NCI-H2171 (cell line): Measurements from ENCODE around the gene NUP35.
"Not testable (repeated sequence)": the region's sequence is repeated elsewhere in the genome, so short reads cannot be mapped to it uniquely, and the experiment has no call there.

ENCODE experiments used
- DNase-seq: peaks from one replicate; lab custom pipeline; 2025; lab: John Stamatoyannopoulos, UW

The NUP35 gene

DNA sequence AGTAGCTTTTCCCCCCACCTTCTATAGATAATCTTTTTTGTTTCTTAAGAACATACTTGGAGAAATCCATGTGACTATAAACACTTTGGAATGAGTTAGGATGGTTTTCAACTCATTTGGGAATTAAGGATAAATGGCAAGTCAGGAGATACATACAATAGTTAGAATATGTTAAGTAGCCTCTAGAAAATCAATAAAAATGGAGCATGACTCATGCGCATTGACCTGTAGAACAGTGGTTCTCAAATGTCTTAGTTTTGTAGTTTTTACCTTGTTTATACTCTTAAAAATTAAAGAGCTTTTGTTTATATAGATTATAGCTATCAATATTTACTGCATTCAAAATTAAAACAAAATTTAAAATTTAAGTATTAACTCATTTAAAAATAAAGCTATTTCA, 24.7 kb downstream of the NUP35 start:
- DNase-seq, result no peak

DNA sequence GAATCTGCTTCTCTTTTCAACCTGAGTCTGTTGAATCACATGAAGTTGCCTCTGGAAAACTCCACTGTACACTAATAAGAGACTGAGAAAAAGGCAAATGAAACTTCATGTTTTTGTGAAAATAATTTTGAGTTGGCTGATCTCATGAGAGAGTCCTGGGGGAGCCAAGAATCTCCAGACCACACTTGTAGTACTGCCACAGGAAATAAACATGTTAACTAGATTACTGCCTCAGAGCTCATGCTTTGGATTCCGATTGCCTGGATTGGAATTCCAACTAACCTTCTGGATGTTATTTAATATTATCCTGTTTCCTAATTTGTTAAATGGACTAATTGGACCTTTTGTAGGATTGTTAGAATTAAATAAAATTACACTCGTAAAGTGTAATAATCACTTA, 25.2 kb downstream of the NUP35 start:
- DNase-seq, result no peak

DNA sequence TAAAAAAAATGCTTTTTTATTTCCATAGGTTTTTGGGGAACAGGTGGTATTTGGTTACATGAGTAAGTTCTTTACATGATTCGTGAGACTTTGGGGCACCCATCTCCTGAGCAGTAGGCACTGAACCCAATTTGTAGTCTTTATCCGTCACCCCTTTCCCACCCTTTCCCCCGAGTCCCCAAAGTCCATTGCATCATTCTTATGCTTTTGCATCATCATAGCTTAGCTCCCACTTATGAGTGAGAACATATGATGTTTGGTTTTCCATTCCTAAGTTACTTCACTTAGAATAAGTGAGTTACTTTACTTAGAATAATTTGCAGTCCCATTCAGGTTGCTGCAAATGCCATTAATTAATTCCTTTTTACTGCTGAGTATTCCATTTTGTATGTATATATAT, 28.0 kb downstream of the NUP35 start:
- not testable (repeated sequence) for DNase-seq

DNA sequence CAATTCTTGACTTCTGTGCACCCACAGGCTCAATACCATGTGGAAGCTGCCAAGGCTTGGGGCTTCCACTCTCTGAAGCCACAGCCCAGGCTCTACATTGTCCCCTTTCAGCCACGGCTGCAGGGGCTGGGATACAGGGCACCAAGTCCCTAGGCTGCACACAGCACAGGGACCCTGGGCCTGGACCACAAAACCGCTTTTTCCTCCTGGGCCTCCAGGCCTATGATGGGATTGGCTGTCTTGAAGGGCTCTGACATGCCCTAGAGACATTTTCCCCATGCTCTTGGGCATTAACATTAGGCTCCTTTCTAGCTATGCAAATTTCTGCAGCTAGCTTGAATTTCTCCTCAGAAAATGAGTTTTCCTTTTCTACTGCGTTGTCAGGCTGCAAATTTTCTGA, 29.7 kb downstream of the NUP35 start:
- DNase-seq, result no peak

GRCh38 chr2:183154772-183155171, 30.5 kb downstream of the NUP35 start:
- DNase-seq, result not testable (repeated sequence)

DNA sequence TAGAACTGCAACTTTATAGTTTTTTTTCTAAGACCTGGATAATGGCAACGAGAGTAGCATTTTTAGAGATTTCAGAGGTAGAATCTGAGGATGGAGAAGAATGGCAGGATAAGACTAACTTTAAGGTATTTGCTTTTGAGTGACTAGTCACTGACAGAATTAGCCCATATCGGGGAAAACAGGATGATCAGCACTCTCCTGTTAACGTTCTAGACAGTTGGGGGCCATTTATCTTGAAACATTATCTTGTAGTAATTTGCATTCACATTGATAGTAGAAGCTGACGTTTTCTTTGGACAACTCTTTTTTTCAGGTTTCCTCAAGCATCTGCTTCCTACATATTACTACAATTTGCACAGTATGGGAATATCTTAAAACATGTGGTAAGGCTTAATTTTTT, 32.9 kb downstream of the NUP35 start:
- DNase-seq, result no peak

GRCh38 chr2:183162362-183162761, 38.1 kb downstream of the NUP35 start:
- no peak for DNase-seq

- DNase-seq, result no peak
These were observed 39.8 kb downstream of the NUP35 start for GRCh38 chr2:183163821-183164649.

- no peak for DNase-seq
These were observed 40.4 kb downstream of the NUP35 start for GRCh38 chr2:183164650-183165015.

DNA sequence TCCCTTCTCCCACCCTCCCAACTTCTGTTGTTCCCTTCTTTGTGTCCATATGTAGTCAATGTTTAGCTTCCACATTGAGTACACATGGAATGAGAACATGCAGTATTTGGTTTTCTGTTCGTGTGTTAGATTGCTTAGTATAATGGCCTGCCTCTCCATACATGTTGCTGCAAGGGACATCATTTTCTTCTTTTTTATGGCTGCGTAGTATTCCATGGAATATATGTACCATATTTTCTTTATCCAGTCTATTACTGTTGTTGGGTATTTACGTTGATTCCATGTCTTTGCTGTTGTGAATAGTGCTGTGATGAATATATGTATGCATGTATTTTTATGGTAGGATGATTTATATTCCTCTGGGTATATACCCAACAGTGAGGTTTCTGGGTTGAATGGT, 42.0 kb downstream of the NUP35 start:
- DNase-seq, result no peak

- not testable (repeated sequence) for DNase-seq
These were observed 42.7 kb downstream of the NUP35 start for GRCh38 chr2:183166976-183167375.

DNA sequence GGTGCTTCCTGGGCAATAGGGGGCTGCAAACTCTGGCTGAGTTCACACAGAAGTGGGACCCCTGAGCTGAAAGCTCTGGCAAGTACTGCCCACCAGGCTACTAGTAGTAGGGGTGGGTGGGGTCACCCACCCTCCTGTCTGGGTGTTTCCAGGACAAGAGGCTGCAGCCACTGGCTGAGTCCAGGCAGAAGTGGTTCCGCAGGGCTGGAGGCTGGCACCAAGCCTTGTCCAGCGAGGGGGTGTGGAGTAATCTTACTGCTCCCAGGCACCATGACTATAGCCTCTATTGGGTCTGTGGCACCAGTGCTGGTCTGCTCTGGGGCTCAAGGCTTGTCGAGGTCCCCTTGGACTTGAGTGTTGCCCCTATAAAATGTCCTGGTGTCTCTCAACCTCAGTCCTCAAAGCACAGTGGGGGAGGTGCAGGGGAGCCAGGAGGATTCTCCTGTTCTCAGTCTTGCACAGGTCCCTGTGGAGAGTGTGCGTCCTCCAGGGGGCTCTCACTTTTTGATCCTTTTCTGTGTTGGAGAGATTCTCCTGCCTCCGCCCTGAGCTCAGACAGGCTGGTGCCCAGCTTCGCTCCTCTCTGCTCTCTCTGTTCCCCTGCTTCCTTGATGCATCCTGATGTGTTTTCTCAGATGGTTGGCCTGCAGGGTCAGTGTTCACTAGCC, 48.1 kb downstream of the NUP35 start:
- no peak for DNase-seq

- DNase-seq, result no peak
These were observed 54.9 kb downstream of the NUP35 start for GRCh38 chr2:183179156-183179555.

DNA sequence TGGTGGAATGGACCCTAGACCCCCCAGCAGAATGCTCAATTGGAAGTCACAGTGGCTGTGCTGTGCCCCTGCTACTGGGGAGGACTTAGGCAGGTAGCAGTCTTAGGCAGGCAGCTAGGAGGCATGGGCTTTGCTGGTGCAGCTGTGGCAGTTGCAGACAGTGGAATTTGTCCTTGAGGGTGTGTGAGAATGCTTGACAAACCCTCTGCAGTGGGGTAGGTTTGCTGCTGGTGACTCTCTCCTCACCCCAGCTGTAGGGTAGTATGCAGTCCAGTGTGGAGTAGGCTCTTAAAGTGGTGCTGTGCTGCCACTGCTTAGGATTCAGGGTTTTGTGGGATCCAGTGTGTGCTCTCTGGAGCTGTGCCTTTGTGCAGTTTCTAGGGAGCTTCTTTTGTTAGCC, 61.3 kb downstream of the NUP35 start:
- DNase-seq, result no peak

GRCh38 chr2:183186296-183186695, 62.1 kb downstream of the NUP35 start:
- no peak for DNase-seq

DNA sequence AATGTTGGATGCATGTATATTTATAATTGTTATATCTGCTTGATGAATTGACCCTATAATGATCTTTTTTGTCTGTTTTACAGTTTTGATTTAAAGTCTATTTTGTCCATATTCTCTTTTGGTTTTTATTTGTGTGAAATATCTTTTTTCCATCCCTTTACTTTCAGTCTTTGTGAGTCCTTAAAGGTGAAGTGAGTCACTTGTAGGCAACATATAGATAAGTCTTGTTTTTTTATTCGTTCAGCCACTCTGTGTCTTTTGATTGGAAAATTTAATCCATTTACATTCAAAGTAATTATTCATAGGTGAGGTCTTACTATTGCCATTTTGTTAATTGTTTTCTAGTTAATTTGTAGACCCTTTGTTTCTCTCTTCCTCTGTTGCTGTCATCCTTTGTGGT, 62.5 kb downstream of the NUP35 start:
- DNase-seq, result no peak

DNA sequence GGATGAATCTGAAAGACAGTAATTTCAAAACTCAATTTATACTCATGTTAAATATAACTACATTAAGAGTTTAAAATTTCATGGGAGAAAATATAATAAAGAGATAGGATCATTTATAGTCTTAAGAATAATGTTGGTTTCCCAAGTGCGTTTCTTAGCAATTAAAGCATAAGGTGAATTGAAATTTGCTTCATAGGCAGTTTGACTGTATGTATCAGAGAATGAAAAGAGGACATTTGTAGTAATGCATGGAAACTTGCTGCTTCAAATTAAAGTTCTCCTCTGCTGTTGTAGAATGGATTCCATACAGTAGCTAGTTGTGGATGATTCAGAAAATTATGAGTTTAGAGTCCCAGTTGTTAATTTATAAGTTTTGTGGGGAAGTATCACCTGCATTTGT, 68.1 kb downstream of the NUP35 start:
- no peak for DNase-seq

DNA sequence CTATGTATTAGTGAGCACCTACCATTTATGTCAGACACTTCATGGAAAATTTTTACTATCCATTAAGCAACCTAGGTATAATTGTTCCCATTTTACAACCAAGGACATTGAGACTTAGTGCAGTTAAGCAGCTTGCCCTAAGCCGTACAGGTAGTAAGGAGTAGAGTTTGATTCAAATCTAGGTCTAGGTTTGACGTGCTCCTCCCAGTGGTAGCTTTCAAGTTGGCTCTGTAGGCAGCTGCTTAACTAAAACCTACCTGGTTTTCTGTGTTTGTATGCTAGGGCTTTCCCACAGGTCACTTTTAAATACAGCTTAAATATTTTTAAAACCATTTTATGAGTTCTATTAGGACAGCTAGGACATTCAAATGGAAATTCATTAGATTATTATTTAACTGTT, 69.7 kb downstream of the NUP35 start:
- DNase-seq, result no peak

- no peak for DNase-seq
These were observed 71.2 kb downstream of the NUP35 start for GRCh38 chr2:183195397-183195796.

DNA sequence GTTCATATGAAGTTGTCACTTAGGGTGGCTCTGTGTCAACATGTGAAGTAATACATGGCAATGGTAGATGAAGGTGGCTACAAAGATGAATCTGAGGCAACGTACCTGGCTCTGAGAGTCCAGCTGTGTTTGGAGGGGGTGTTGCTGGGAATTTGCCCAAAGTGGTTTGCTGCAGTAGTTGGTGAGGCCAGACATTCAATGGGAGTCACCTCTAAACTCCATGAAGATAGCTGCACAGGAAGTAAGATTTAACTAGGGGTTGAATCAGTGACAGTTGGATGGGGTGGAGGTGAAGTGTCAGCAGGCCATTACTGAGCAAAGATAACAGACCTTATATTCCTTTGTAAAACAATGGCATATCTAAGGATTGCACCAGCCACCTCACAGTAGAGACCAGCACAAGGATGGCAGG, 71.8 kb downstream of the NUP35 start:
- DNase-seq, result no peak

DNA sequence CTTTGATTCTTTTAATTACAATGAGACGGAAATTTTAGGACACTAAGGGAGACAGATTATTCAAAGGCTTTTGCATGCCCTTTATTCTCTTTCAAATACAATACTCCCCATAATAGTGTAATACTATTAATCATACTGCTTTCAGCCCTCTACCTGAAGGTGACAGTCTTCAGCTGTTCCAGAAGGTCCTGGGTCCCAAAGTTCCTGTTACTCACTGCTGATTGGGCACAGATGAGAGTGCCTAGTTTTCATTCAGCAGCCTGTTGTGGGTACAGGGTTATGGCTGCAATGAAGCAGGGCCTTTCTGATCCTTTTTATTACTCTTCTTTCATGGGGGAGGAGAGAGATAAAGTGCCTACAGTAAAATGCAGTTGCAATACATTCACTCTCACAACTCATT, 80.2 kb downstream of the NUP35 start:
- no peak for DNase-seq

GRCh38 chr2:183207110-183207509, 82.9 kb downstream of the NUP35 start:
- no peak for DNase-seq

DNA sequence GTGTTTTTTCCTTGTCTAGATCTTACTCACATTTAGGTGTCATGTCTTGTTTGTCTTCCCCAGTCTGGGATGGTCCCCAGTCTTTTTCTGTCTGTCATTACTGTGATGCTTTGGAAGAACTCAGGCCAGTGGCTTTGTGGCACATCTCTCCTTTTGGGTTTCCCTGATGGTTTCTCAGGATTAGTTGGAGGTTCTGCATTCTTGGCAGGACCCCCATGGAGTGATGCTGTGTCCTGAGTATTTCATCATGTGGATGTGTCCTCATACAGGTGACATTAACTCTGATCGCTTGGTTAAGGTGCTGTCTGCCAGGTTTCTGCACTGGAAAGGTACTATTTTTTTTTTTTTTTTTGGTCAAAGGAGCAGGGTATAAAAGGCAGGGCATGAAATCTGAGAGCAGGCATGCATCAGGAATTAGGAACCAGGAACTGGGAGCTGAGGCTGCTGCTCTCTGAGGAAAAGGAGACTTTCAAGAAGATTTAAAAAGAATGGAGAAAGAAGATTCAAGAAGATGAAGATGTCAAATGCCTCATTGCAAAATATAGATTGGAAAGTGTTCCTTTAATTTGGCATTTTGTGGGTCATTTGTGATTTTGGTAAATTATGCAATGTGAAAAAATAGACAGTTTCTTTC, 85.3 kb downstream of the NUP35 start:
- DNase-seq, result no peak
